Measurements from ENCODE around the gene KRTAP13-1.

KRTAP13-1 gene

DNA sequence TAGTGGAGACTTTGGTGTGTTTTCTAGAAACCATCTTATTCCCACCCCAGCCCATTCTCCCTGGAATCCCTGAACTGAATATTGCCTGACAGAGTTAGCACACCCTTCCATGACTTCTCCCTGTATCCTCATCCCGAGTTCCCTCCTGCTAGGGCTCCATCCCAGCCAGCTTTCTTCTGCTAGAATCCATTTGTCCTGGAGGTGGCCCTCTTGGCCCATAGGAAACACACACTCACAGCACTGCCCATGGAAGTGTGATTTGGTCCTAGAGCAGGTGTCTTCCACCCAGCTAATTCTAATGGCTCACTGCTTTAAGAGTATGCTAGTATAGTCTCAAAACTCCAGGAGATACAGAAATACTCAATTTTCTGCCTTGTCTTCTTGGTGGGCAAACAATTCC is 48.4 kb downstream of the KRTAP13-1 start:
- no peak for TF ChIP-seq TAF1 (IDR thresholded peaks at IDR 0.05; ENCODE audit: borderline replicate concordance, insufficient read depth, low read length)
- TF ChIP-seq SIN3A (IDR thresholded peaks at IDR 0.05; ENCODE audit: borderline replicate concordance, insufficient read depth, low read length): no peak
- no peak for TF ChIP-seq FOXP2 (optimal IDR thresholded peaks at IDR 0.05; ENCODE audit: borderline replicate concordance, extremely low read depth, extremely low read length, insufficient read depth)
- no peak for TF ChIP-seq POLR2AphosphoS5 (IDR thresholded peaks at IDR 0.05; ENCODE audit: low read depth, low read length)
- TF ChIP-seq, protein P1, sequence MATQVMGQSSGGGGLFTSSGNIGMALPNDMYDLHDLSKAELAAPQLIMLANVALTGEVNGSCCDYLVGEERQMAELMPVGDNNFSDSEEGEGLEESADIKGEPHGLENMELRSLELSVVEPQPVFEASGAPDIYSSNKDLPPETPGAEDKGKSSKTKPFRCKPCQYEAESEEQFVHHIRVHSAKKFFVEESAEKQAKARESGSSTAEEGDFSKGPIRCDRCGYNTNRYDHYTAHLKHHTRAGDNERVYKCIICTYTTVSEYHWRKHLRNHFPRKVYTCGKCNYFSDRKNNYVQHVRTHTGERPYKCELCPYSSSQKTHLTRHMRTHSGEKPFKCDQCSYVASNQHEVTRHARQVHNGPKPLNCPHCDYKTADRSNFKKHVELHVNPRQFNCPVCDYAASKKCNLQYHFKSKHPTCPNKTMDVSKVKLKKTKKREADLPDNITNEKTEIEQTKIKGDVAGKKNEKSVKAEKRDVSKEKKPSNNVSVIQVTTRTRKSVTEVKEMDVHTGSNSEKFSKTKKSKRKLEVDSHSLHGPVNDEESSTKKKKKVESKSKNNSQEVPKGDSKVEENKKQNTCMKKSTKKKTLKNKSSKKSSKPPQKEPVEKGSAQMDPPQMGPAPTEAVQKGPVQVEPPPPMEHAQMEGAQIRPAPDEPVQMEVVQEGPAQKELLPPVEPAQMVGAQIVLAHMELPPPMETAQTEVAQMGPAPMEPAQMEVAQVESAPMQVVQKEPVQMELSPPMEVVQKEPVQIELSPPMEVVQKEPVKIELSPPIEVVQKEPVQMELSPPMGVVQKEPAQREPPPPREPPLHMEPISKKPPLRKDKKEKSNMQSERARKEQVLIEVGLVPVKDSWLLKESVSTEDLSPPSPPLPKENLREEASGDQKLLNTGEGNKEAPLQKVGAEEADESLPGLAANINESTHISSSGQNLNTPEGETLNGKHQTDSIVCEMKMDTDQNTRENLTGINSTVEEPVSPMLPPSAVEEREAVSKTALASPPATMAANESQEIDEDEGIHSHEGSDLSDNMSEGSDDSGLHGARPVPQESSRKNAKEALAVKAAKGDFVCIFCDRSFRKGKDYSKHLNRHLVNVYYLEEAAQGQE (IDR thresholded peaks at IDR 0.05; ENCODE audit: insufficient read depth in 1 of 2, low read depth in 2 of 2, low read length in 2 of 2): no peak
